ENCODE data around the gene CCDC120.

- TF ChIP-seq POLR2A (IDR thresholded peaks at IDR 0.05), result no peak
- no peak for TF ChIP-seq CTCF (IDR thresholded peaks at IDR 0.05)
These were observed 884 bp downstream of the CCDC120 start for GRCh38 chrX:49059681-49060085.
